ENCODE measurements around the gene LRCH4.
"Not testable (repeated sequence)": the region's sequence is repeated elsewhere in the genome, so short reads cannot be mapped to it uniquely, and the experiment has no call there.

Gene LRCH4

DNA sequence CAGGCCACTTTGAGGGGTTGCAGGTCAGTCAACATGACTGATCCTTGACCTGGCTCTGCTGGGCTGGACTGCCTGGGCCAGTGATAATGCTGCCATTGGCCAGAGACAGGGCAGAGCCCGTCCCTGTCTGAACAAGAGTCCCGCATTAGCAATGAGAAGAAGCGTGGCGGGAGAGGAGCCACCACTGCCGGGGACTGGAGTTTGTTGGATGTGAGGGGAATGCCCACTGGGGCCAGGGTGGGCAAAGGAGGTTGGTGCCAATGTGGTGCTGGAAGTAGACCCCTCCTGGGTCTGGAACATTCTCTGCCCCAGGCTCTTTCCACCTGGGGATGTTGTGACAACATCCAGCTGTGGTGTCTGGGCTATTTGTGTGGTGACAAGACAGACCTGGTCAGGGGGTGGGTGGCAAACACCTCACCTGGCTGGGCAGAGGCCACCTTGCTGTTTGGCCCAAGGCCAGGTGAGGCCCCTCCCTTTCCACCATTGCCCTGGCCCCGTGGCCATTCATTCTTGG, 19.9 kb downstream of the LRCH4 start:
- no peak for DNase-seq (ENCODE audit: low read depth)
- H3K4me3 ChIP-seq (ENCODE audit: low read depth, low read length) = no peak overlapping the region
- TF ChIP-seq, protein P1, sequence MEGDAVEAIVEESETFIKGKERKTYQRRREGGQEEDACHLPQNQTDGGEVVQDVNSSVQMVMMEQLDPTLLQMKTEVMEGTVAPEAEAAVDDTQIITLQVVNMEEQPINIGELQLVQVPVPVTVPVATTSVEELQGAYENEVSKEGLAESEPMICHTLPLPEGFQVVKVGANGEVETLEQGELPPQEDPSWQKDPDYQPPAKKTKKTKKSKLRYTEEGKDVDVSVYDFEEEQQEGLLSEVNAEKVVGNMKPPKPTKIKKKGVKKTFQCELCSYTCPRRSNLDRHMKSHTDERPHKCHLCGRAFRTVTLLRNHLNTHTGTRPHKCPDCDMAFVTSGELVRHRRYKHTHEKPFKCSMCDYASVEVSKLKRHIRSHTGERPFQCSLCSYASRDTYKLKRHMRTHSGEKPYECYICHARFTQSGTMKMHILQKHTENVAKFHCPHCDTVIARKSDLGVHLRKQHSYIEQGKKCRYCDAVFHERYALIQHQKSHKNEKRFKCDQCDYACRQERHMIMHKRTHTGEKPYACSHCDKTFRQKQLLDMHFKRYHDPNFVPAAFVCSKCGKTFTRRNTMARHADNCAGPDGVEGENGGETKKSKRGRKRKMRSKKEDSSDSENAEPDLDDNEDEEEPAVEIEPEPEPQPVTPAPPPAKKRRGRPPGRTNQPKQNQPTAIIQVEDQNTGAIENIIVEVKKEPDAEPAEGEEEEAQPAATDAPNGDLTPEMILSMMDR (conservative IDR thresholded peaks at IDR 0.05; ENCODE audit: low read depth, low read length) = no peak

GRCh38 chr7:100565133-100565571, 20.8 kb downstream of the LRCH4 start:
- no peak overlapping the region for H3K4me3 ChIP-seq (ENCODE audit: low read depth, low read length)
- TF ChIP-seq, protein P1 (conservative IDR thresholded peaks at IDR 0.05; ENCODE audit: low read depth, low read length) = no peak
- no peak for DNase-seq (ENCODE audit: low read depth)

GRCh38 chr7:100564405-100564804, 21.5 kb downstream of the LRCH4 start:
- not testable (repeated sequence) for H3K4me3 ChIP-seq (ENCODE audit: low read depth, low read length); DNase-seq (ENCODE audit: low read depth)

GRCh38 chr7:100563809-100564400, 22.0 kb downstream of the LRCH4 start:
- H3K4me3 ChIP-seq (ENCODE audit: low read depth, low read length) = no peak overlapping the region
- peak; percentile 82 for DNase-seq (ENCODE audit: low read depth)
- TF ChIP-seq, protein P1 (conservative IDR thresholded peaks at IDR 0.05; ENCODE audit: low read depth, low read length) = peak; percentile 97

GRCh38 chr7:100563100-100563564, 22.8 kb downstream of the LRCH4 start:
- no peak overlapping the region for H3K4me3 ChIP-seq (ENCODE audit: low read depth, low read length)
- no peak for DNase-seq (ENCODE audit: low read depth)
- TF ChIP-seq, protein P1 (conservative IDR thresholded peaks at IDR 0.05; ENCODE audit: low read depth, low read length) = no peak

DNA sequence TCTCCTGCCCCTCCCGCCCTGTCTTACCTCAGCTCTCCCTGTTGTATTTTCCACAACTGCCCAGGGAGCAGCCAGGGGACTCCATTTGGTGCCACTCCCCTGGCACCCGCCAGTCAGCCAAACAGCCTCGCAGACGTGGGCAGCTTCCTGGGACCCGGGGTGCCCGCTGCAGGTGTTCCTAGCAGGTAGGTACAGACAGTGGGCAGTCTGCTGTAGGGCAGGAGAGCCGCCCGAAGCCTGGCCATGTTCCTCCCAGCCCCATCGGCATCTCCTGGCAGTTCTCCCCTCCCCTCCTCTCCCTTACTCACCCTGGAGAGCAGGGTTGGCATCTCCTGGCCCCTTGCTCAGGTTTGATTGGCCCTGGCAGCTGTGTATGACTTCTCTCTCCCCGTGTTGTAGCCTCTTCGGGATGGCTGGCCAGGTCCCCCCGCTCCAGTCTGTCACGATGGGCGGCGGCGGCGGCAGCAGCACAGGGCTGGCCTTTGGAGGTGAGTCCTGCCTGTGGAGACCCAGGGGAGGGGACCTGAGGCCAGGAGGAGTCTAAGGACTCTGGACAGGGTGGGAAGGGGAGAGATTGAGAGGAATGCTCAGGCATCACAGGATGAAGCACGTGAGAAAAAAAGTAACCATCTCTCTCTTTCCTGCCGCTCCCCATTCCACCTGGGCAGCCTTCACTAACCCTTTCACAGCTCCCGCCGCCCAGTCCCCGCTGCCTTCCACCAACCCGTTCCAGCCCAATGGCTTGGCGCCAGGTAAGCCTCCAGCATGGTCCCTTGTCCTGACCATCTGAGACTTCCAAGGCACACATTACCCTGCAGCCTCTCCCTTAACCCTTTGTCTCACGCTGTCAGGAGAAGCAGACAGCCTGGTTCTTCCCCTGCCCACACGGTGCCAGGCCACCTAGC, 23.5 kb downstream of the LRCH4 start:
- TF ChIP-seq, protein P1 (conservative IDR thresholded peaks at IDR 0.05; ENCODE audit: low read depth, low read length) = no peak
- no peak for DNase-seq (ENCODE audit: low read depth)
- H3K4me3 ChIP-seq (ENCODE audit: low read depth, low read length) = no peak overlapping the region

GRCh38 chr7:100561491-100562194, 24.3 kb downstream of the LRCH4 start:
- DNase-seq (ENCODE audit: low read depth) = no peak
- TF ChIP-seq, protein P1 (conservative IDR thresholded peaks at IDR 0.05; ENCODE audit: low read depth, low read length) = no peak
- no peak overlapping the region for H3K4me3 ChIP-seq (ENCODE audit: low read depth, low read length)

All from choroid plexus epithelial cell (primary cell).